Measurements from ENCODE around the gene THSD7B.
"Not testable (repeated sequence)": the region's sequence is repeated elsewhere in the genome, so short reads cannot be mapped to it uniquely, and the experiment has no call there.

The THSD7B gene

GRCh38 chr2:137051778-137052398 lies 286.5 kb downstream of the THSD7B start:
- no peaks in the 10 kb centered on the region for H4K20me1 ChIP-seq (ENCODE audit: control insufficient read depth, insufficient read depth, low read depth, low read length)
- no peak overlapping the region for H3K27ac ChIP-seq (ENCODE audit: low read depth, low read length)
- no peaks in the 10 kb centered on the region for H3K9me3 ChIP-seq (ENCODE audit: control insufficient read depth, insufficient read depth, low read length)
- H3K4me3 ChIP-seq (ENCODE audit: low read length), result no peak overlapping the region
- H3K36me3 ChIP-seq (ENCODE audit: control insufficient read depth, low read length), result no peaks in the 10 kb centered on the region
- H3K79me2 ChIP-seq (ENCODE audit: control insufficient read depth, low read length), result no peaks in the 10 kb centered on the region
- H3K4me2 ChIP-seq (ENCODE audit: low read length), result no peak overlapping the region
- H3K4me1 ChIP-seq (ENCODE audit: control insufficient read depth, low read length), result no peaks in the 10 kb centered on the region
- no peaks in the 10 kb centered on the region for H3K9me2 ChIP-seq (replicated peaks; ENCODE audit: control insufficient read depth, low read length)
- TF ChIP-seq, protein P1, sequence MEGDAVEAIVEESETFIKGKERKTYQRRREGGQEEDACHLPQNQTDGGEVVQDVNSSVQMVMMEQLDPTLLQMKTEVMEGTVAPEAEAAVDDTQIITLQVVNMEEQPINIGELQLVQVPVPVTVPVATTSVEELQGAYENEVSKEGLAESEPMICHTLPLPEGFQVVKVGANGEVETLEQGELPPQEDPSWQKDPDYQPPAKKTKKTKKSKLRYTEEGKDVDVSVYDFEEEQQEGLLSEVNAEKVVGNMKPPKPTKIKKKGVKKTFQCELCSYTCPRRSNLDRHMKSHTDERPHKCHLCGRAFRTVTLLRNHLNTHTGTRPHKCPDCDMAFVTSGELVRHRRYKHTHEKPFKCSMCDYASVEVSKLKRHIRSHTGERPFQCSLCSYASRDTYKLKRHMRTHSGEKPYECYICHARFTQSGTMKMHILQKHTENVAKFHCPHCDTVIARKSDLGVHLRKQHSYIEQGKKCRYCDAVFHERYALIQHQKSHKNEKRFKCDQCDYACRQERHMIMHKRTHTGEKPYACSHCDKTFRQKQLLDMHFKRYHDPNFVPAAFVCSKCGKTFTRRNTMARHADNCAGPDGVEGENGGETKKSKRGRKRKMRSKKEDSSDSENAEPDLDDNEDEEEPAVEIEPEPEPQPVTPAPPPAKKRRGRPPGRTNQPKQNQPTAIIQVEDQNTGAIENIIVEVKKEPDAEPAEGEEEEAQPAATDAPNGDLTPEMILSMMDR (IDR thresholded peaks at IDR 0.05; ENCODE audit: low read depth, low read length, poor library complexity, severe bottlenecking), result no peak
- TF ChIP-seq EZH2phosphoT487 (IDR thresholded peaks at IDR 0.05; ENCODE audit: borderline replicate concordance, low read length), result no peak
- no peaks in the 10 kb centered on the region for H3F3A ChIP-seq (ENCODE audit: control insufficient read depth, insufficient read depth)
- H3K27me3 ChIP-seq (ENCODE audit: control insufficient read depth, low read length), result no peaks in the 10 kb centered on the region

GRCh38 chr2:137056704-137057103 lies 291.4 kb downstream of the THSD7B start:
- Histone ChIP-seq H3K9me2 (replicated peaks; ENCODE audit: control insufficient read depth, low read length) (no peaks in the 10 kb centered on the region), H3K27ac (ENCODE audit: low read depth, low read length) (no peak overlapping the region), H3K79me2 (ENCODE audit: control insufficient read depth, low read length) (no peaks in the 10 kb centered on the region), H3K4me3 (ENCODE audit: low read length) (no peak overlapping the region), H3K36me3 (ENCODE audit: control insufficient read depth, low read length) (no peaks in the 10 kb centered on the region), H3K4me1 (ENCODE audit: control insufficient read depth, low read length) (no peaks in the 10 kb centered on the region), H3K9me3 (ENCODE audit: control insufficient read depth, insufficient read depth, low read length) (no peaks in the 10 kb centered on the region), H3F3A (ENCODE audit: control insufficient read depth, insufficient read depth) (no peaks in the 10 kb centered on the region), H4K20me1 (ENCODE audit: control insufficient read depth, insufficient read depth, low read depth, low read length) (no peaks in the 10 kb centered on the region), H3K27me3 (ENCODE audit: control insufficient read depth, low read length) (no peaks in the 10 kb centered on the region), H3K4me2 (ENCODE audit: low read length) (no peak overlapping the region)
- TF ChIP-seq, protein P1 (IDR thresholded peaks at IDR 0.05; ENCODE audit: low read depth, low read length, poor library complexity, severe bottlenecking), result no peak

- not testable (repeated sequence) for H3K27me3 ChIP-seq (ENCODE audit: control insufficient read depth, low read length); H4K20me1 ChIP-seq (ENCODE audit: control insufficient read depth, insufficient read depth, low read depth, low read length); H3K36me3 ChIP-seq (ENCODE audit: control insufficient read depth, low read length); H3K4me2 ChIP-seq (ENCODE audit: low read length); H3F3A ChIP-seq (ENCODE audit: control insufficient read depth, insufficient read depth); H3K9me3 ChIP-seq (ENCODE audit: control insufficient read depth, insufficient read depth, low read length); H3K4me3 ChIP-seq (ENCODE audit: low read length); H3K9me2 ChIP-seq (replicated peaks; ENCODE audit: control insufficient read depth, low read length); H3K79me2 ChIP-seq (ENCODE audit: control insufficient read depth, low read length); H3K27ac ChIP-seq (ENCODE audit: low read depth, low read length); H3K4me1 ChIP-seq (ENCODE audit: control insufficient read depth, low read length)
These were observed 310.9 kb downstream of the THSD7B start for GRCh38 chr2:137076111-137076765.

DNA sequence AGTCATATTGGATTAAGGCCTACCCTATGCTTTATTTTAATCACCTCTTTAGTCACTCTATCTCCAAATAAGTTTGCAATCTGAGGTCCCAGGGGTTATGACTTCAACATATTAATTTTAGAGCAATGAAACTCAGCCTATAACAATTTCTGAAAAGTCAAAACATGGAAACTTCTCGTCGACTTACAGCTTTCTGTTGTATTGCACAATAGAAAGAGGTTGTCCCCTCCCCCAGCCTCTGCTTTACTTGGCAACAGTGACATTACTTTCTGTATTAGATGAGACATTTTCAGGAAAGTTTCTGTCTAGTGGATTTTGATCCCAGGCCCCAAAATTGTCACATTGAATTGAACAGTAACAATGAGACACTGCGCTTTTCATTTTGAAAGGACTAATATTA lies 326.4 kb downstream of the THSD7B start:
- no peak for TF ChIP-seq EZH2phosphoT487 (IDR thresholded peaks at IDR 0.05; ENCODE audit: borderline replicate concordance, low read length)
- TF ChIP-seq, protein P1 (IDR thresholded peaks at IDR 0.05; ENCODE audit: low read depth, low read length, poor library complexity, severe bottlenecking), result no peak

More for the DNA sequence above, 326.4 kb downstream of the THSD7B start:
- H3K79me2 ChIP-seq (ENCODE audit: control insufficient read depth, low read length), result no peaks in the 10 kb centered on the region
- no peaks in the 10 kb centered on the region for H3K9me2 ChIP-seq (replicated peaks; ENCODE audit: control insufficient read depth, low read length)
- H3K4me3 ChIP-seq (ENCODE audit: low read length), result no peak overlapping the region
- no peaks in the 10 kb centered on the region for H3K9me3 ChIP-seq (ENCODE audit: control insufficient read depth, insufficient read depth, low read length)
- no peaks in the 10 kb centered on the region for H3K27me3 ChIP-seq (ENCODE audit: control insufficient read depth, low read length)
- no peaks in the 10 kb centered on the region for H4K20me1 ChIP-seq (ENCODE audit: control insufficient read depth, insufficient read depth, low read depth, low read length)
- H3F3A ChIP-seq (ENCODE audit: control insufficient read depth, insufficient read depth), result no peaks in the 10 kb centered on the region
- no peaks in the 10 kb centered on the region for H3K4me1 ChIP-seq (ENCODE audit: control insufficient read depth, low read length)
- H3K27ac ChIP-seq (ENCODE audit: low read depth, low read length), result no peak overlapping the region
- H3K4me2 ChIP-seq (ENCODE audit: low read length), result no peak overlapping the region
- no peaks in the 10 kb centered on the region for H3K36me3 ChIP-seq (ENCODE audit: control insufficient read depth, low read length)

Measured in DOHH2 (cell line).